Measurements from ENCODE around the gene CYP4V2.

Gene CYP4V2

GRCh38 chr4:186191200-186192065 lies at the start of gene CYP4V2:
Gene CYP4V2 (plus strand): TSS chr4:186191567. CDS start chr4:186191824, 257 bp downstream.
- DNase-seq: peak; percentile 85

DNA sequence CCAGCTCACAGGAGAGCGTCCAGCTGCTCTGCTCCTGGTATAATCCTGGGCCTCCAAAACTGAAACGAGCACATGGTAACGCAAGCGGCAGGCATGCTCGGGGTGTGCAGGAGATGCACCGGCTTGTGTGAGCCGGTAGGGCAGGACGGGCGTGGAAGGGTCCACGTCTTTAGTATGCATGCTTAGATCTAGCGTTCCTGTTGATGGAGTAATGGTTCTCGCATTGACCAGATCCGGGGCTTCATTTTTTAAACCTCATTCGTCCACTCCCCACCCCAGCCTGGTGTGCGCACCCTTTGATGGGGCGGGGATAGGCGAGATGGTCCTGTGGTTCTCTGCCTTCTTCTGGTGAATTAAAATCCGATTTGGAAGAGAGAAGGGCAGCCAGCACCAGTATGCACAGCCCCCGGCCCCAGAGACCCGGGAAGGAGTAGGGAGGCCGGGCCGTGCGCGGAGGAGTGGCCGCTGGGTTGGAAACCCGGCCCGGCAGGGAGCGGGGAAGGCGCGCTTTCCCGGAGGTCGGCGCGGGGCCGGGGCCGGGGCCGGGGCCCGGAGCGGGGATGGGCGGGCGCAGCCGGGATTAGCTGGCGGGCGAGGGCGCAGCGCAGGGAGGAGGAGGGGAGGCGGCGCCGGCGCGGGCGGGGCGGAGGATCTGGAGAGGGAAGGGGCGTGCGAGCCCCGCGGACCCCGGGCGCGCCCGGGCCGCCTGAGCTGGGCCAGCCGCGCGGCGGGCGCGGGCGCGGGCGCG lies 47.0 kb upstream of the CYP4V2 start:
- DNase-seq: no peak

- no peak for DNase-seq
These were observed 46.3 kb upstream of the CYP4V2 start for GRCh38 chr4:186144946-186145569.

- no peak for DNase-seq
These were observed 44.9 kb upstream of the CYP4V2 start for GRCh38 chr4:186146458-186146857.

DNA sequence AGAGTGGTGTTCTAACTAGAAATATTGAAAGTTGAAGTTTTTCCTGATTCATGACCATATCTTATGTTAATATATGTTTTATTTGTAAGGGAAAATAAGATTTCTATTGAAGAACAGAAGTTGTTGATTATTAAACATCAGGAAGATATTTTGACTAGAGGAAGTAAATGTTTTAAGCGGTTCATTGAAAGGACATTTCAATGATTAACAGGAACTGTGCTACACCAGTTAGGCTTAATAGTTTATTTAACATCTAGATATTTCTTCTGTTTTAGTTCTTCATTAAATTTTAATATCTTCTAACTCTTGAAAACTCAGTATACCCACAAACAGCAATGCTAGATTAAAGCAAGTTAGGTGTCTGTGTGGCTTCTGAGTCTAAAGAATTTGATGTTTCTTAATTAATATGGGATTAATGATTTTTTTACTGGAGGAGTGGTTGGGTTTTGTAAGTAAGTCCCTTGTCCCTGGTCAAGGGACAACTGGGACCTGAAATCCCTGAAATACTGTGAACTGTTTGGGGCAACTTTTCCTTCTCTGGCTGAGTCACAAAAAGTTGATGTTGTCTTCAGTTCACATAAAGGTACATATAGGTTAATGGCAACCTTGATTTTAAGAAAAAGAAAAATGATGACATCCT lies 42.9 kb upstream of the CYP4V2 start:
- no peak for DNase-seq

GRCh38 chr4:186149872-186150271 lies 41.5 kb upstream of the CYP4V2 start:
- DNase-seq: no peak

DNA sequence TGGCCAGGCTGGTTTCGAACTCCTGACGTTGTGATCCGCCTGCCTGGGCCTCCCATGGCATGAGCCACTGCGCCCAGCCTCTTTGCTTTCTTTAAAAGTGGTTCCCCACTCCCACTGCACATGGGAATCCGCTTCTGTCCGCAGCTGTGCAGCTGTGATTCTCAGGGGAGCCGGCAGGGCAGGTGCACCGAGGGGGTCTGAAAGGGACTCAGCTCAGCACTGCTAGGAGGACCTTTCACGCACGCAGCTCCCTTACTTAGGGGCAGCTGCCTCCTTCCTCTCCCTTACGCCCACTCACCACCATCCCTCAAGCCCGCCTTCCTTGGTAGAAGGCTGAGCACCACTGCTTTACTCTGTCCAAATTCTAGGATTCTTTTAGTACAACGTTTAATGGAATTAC lies 40.4 kb upstream of the CYP4V2 start:
- DNase-seq: no peak

DNA sequence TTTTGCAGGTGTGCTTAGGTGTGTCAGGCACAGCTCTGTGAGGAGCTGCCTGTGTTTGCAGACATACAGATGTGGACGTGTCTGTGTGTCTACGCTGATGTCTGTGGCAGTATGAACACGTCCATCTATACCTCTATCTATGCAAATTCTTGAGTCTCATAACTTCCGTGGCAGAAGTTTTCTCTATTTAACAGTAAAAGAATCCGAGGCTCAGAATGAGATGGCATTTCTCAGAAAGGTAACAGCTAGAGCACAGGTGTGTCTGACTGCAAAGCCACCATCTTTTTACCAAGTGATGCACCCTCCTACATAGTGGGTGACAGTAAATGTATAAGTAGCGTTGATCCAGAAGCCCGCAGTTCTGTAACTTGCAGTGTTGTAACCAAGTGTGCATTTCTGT lies 39.9 kb upstream of the CYP4V2 start:
- DNase-seq: no peak

DNA sequence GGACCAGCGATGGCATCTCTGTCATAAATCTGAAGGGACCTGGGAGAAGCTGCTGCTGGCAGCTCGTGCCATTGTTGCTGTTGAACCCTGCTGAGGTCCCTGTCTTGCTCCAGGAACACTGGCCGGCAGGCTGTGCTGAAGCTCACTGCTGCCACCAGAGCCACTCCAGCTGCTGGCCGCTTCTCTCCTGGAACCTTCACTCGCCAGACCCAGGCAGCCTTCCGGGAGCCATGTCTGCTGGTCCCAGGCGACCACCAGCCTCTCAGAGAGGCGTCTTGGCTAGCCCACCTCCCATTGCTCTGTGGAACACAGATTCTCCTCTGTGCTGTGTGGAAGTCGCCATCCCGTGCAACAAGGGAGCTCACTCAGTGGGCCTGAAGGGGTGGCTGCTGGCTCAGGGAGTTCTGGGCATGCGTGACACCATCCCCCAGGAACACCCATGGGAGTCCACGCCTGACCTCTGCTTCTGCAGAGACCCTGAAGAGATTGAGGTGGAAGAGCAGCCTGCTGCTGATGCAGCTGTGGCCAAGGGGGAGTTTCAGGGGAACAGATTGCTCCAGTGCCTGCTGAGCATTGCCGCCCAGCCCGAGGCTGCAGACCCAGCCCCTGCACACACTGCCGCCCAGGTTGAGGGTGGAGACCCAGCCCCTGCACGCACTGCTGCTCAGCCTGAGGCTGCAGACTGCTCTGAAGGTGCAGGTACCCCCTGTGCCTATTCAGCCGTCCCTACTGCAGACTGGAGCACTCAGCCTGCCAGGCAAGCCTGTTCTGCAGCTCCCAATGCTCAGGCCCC lies 33.1 kb upstream of the CYP4V2 start:
- DNase-seq: no peak

GRCh38 chr4:186158966-186159365 lies 32.4 kb upstream of the CYP4V2 start:
- no peak for DNase-seq

- DNase-seq: no peak
These were observed 31.8 kb upstream of the CYP4V2 start for GRCh38 chr4:186159613-186160012.

DNA sequence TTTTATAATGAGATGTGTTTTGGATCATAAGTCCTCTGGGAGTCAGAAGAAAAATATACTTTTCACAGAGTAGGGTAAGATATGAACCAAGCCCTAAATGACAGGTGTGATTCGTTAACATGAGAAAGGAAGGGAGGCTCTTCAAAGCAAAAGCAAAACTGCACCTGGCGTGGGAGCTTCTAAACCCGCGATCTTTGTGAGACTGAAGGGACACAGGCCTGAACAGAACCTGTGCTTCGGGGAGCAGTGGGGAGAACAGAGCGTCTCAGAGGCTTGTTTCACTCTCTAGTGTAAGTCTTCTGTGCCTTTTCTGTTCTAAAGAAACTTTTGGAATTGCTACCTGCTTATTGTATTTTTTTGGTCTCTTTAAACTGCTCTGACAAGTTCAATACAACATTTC lies 30.2 kb upstream of the CYP4V2 start:
- no peak for DNase-seq

DNA sequence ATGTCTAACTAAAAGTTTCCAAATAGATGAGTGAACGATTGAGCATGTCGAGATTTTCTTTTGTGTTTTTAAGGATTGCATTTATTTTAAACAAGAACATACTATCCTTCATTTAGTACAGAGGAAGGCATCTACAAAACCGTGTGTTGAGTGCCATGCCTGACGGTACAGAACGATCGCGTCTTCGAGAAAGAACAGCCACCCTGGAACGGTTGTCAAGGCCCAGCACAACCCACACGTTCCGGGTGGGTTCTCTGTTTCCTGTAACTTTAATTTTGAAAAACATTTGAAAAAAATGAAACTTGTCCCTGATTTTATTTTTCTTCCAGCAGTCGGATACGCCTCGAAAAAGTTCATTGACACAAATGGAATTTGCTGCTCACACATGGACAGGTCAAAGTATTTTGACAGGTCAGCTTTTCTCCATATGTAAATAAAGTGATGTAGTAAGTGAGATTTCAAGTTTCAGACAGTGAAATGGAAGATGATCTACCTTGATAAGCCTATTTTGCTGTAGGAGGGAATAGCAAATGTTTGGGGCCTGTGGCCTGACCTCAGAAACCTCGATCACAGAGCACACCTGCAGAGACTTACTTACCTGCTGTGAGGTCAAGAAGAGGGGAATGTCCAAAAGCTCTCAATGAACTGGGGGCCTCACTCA lies 24.4 kb upstream of the CYP4V2 start:
- no peak for DNase-seq

DNA sequence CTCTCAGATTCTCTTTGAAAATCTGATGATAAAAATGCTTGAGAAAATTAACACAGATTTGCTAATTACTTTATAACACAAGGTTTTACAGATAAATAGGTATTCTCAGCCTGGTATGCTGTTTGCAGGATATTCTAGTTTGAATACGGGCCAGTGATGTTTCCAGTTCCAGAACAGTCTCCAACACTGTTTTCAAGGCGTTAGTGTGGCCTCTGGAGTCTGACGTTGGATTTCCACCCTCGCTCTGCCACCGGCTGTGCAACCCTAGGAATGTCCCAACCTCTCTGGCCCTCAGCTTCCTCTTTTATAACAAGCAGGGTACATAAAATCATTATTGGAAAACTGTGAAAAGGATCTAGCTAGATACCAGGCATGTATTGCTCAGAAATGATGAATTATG lies 23.8 kb upstream of the CYP4V2 start:
- no peak for DNase-seq

- no peak for DNase-seq
These were observed 22.6 kb upstream of the CYP4V2 start for GRCh38 chr4:186168750-186169149.

DNA sequence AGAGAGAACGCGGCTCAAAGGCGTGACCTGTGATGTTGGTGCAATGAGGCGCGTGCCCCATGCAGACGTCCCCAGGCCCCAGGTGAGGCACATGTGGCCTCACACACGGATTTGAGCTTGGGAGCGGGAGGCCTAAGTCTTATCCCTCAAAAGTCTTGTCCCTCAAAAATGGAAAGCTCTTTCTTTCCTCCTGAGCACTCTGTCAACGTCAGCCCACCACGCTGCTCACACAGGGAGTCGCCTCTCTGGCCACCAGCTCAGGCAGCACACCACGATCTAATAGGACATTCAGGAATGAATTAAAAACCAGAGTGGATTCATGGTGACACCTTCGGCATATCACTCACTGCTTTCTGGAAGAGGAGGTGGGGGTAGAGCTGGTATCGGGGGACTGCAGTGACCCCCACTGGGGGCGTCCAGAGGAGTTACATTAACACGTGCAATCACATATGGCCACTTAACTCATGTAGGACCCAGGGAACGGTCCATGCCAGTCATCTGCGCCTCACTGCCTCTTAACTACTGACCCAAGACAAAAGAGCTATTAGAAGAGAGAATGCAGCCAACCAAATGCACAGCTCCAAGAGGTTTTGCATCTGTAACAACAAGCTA lies 21.9 kb upstream of the CYP4V2 start:
- DNase-seq: no peak

- DNase-seq: no peak
These were observed 21.2 kb upstream of the CYP4V2 start for GRCh38 chr4:186169945-186170802.

DNA sequence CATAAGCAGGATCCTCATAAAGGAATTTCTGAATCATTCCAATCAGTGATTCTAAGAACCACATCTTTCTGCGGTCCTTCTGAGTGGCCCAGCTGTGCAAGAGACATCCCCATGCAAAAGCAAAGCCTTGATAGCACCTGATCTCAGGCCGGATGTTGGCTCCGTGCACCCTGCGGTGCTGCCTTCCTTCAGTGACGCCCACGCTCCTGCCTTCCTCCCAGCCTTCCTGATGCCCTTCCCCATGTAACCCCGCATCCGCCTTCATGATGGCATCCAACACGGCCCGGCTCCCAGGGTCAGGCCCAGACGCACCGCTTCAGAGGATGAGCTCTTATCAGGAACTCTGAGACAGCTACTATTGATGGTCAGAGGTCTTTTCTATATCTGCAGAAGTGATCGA lies 20.4 kb upstream of the CYP4V2 start:
- DNase-seq: no peak

DNA sequence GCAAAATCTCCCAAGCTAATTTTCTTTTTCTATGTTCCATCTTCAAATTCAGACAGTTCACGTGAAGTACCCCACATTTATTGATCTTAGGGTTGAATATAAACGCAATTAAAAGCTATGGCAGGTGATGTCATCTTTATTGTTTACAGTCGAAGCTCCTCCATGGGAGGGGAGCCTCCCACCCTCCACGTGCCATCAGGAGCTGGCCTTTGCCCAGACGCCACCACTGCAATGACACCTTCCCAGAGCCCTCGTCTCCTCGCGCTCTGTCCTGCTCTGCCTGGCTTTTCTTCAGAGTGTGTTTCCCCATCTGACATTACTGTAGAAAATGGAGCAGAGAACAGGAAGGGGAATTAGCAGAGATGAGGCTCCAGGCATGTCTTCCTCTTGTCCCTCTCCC lies 18.8 kb upstream of the CYP4V2 start:
- DNase-seq: no peak

- no peak for DNase-seq
These were observed 3.3 kb upstream of the CYP4V2 start for GRCh38 chr4:186188107-186188506.
